Measurements from ENCODE around the gene TMEM44. TPM values are rescaled to one million over a fixed set of nuclear protein-coding genes. Genes with fewer than 3 reads are reported as not detected.

Gene TMEM44
- total and polyA plus RNA-seq, 9 of the 15 experiments (the other 6 are each of a cell fraction or from before 2014, with no cell fraction given) = 0.53 to 18.1 (median 11.3) TPM

GRCh38 chr3:194555175-194556062, 77.8 kb downstream of the TMEM44 start:
- no peak for DNase-seq (ENCODE audit: extremely low read depth in 1 of 4, low spot score in 3 of 4)
- Histone ChIP-seq H4K20me1 (replicated peaks; ENCODE audit: control insufficient read depth, insufficient read depth, low read length) (no peaks in the 10 kb centered on the region), H3K36me3 (ENCODE audit: control insufficient read depth, insufficient read depth, low read length) (no peaks in the 10 kb centered on the region), H3K4me3 (no peak overlapping the region), H3K9ac (ENCODE audit: insufficient read depth in 1 of 2, low read depth in 2 of 2, low read length in 2 of 2) (peak overlapping the region in 1 of 2 experiments; percentile 60; a peak in 2 of 4 replicates), H3K9me1 (ENCODE audit: control insufficient read depth, insufficient read depth, low read length) (peaks cover 4% of the 10 kb centered on the region), H3K9me3 (replicated peaks; ENCODE audit: control insufficient read depth, insufficient read depth, low read depth, low read length) (no peaks in the 10 kb centered on the region), H3K4me2 (ENCODE audit: insufficient read depth, low read length) (peak overlapping the region; percentile 83; the same call in 1 of the 2 replicates), H3K79me2 (ENCODE audit: control insufficient read depth, insufficient read depth, low read length) (no peaks in the 10 kb centered on the region), H2AFZ (ENCODE audit: low read depth, low read length) (peak overlapping the region; percentile 99), H3K27ac (ENCODE audit: extremely low read depth, low read depth, low read length) (peak overlapping the region; percentile 72; the same call in 1 of the 3 replicates), H3K4me1 (replicated peaks in 1 of 2; ENCODE audit: control insufficient read depth in 2 of 2, insufficient read depth in 2 of 2, low read length in 2 of 2) (peaks cover 4 to 20% of the 10 kb centered on the region in 2 experiments; a peak in 4 of 5 replicates), H3K27me3 (ENCODE audit: control insufficient read depth in 2 of 2, insufficient read depth in 2 of 2, low read length in 2 of 2) (no peaks in the 10 kb centered on the region)
- peak; percentile 69 for FAIRE-seq
- peak; percentile 42 for ATAC-seq
- no peak for TF ChIP-seq MTA1 (IDR thresholded peaks at IDR 0.05; ENCODE audit: borderline replicate concordance)
- TF ChIP-seq TARDBP (IDR thresholded peaks at IDR 0.05) = no peak
- TF ChIP-seq, protein P1, sequence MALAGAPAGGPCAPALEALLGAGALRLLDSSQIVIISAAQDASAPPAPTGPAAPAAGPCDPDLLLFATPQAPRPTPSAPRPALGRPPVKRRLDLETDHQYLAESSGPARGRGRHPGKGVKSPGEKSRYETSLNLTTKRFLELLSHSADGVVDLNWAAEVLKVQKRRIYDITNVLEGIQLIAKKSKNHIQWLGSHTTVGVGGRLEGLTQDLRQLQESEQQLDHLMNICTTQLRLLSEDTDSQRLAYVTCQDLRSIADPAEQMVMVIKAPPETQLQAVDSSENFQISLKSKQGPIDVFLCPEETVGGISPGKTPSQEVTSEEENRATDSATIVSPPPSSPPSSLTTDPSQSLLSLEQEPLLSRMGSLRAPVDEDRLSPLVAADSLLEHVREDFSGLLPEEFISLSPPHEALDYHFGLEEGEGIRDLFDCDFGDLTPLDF (CRISPR knock-in tag; IDR thresholded peaks at IDR 0.05) = no peak
- TF ChIP-seq ZNF282 (CRISPR knock-in tag; IDR thresholded peaks at IDR 0.05) = no peak
- peak; percentile 71 for TF ChIP-seq CEBPB (tag; IDR thresholded peaks at IDR 0.05)
- TF ChIP-seq ZNF133 (CRISPR knock-in tag; IDR thresholded peaks at IDR 0.05) = no peak
- TF ChIP-seq SREBF1 (IDR thresholded peaks at IDR 0.05; ENCODE audit: borderline replicate concordance, low read depth, low read length) = no peak
- no peak for TF ChIP-seq TCF7L2 (IDR thresholded peaks at IDR 0.05; ENCODE audit: low read depth, low read length)
- TF ChIP-seq ZNF121 (CRISPR knock-in tag; conservative IDR thresholded peaks at IDR 0.05) = no peak
- TF ChIP-seq CTBP1 (IDR thresholded peaks at IDR 0.05; ENCODE audit: borderline replicate concordance) = peak; percentile 17; the same call in 1 of the 2 replicates
- peak; percentile 64 for TF ChIP-seq CEBPG (CRISPR knock-in tag; IDR thresholded peaks at IDR 0.05)
- TF ChIP-seq CEBPG (tag; conservative IDR thresholded peaks at IDR 0.05 in 1 of 2, IDR thresholded peaks at IDR 0.05 in 1 of 2) = peak in 1 of 2 experiments; percentile 79; a peak in 3 of 4 replicates
- TF ChIP-seq CBX8 (IDR thresholded peaks at IDR 0.05; ENCODE audit: borderline replicate concordance, extremely low read depth, low read depth, low read length, poor library complexity, severe bottlenecking) = no peak
- TF ChIP-seq, protein P2, sequence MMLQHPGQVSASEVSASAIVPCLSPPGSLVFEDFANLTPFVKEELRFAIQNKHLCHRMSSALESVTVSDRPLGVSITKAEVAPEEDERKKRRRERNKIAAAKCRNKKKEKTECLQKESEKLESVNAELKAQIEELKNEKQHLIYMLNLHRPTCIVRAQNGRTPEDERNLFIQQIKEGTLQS (IDR thresholded peaks at IDR 0.05) = peak; percentile 89
- TF ChIP-seq, protein P2 (CRISPR knock-in tag; conservative IDR thresholded peaks at IDR 0.05) = no peak
- TF ChIP-seq MED1 (CRISPR knock-in tag; IDR thresholded peaks at IDR 0.05; ENCODE audit: borderline replicate concordance) = no peak
- 0 out of 2 replicates have a peak, but pooled peaks have one; percentile 12 for TF ChIP-seq ATF4 (CRISPR knock-in tag; IDR thresholded peaks at IDR 0.05)
- BruUV-seq (replicated peaks) = no TSS peak
- WGBS (ENCODE audit: insufficient coverage, low coverage, missing lambda C conversion rate) = 60% methylated on average over 15 of the region's 15 CpGs
- intact Hi-C loops (cut with micrococcal nuclease) = no loop called here
- CTCF ChIA-PET (ENCODE audit: low intra/inter-chr PET ratio) = no interaction called here
- POLR2A ChIA-PET = interaction anchor here (1.1 to 2.3 kb wide), 4 partner anchors 9 to 22 kb away, joined by 3 to 10 read pairs (median 5); no protein-coding TSS in a partner anchor
- in situ Hi-C loops (cut with MboI) = no loop called here
